HG03135 (cell line): ENCODE measurements around the gene LAMA3.
"Not testable (repeated sequence)": the region's sequence is repeated elsewhere in the genome, so short reads cannot be mapped to it uniquely, and the experiment has no call there.

Experiments
- ATAC-seq: cut with Tn5 transposase; IDR thresholded peaks from one replicate; pipeline ENCODE4 v1.9.1; 2021; ENCODE audit warnings: mild to moderate bottlenecking, moderate library complexity; ENCODE audit not compliant: unreplicated experiment

LAMA3 gene

GRCh38 chr18:23703057-23703986 is 14.1 kb downstream of the LAMA3 start:
- ATAC-seq, result no peak

GRCh38 chr18:23703987-23704384 is 14.7 kb downstream of the LAMA3 start:
- no peak for ATAC-seq

- no peak for ATAC-seq
Measured at GRCh38 chr18:23704806-23705205, 15.6 kb downstream of the LAMA3 start.

- ATAC-seq, result no peak
Measured at GRCh38 chr18:23706971-23707640, 17.9 kb downstream of the LAMA3 start.

GRCh38 chr18:23710068-23710527 is 20.8 kb downstream of the LAMA3 start:
- no peak for ATAC-seq

- no peak for ATAC-seq
Measured at GRCh38 chr18:23710946-23711345, 21.7 kb downstream of the LAMA3 start.

- no peak for ATAC-seq
Measured at GRCh38 chr18:23711426-23711825, 22.2 kb downstream of the LAMA3 start.

- no peak for ATAC-seq
Measured at GRCh38 chr18:23712445-23712844, 23.2 kb downstream of the LAMA3 start.

GRCh38 chr18:23714576-23714975 is 25.3 kb downstream of the LAMA3 start:
- no peak for ATAC-seq

GRCh38 chr18:23716079-23716478 is 26.8 kb downstream of the LAMA3 start:
- not testable (repeated sequence) for ATAC-seq

GRCh38 chr18:23716516-23716915 is 27.3 kb downstream of the LAMA3 start:
- no peak for ATAC-seq

GRCh38 chr18:23716966-23717365 is 27.7 kb downstream of the LAMA3 start:
- no peak for ATAC-seq

- ATAC-seq, result no peak
Measured at GRCh38 chr18:23718243-23718720, 29.0 kb downstream of the LAMA3 start.

- no peak for ATAC-seq
Measured at GRCh38 chr18:23718731-23719130, 29.5 kb downstream of the LAMA3 start.

GRCh38 chr18:23719634-23720201 is 30.5 kb downstream of the LAMA3 start:
- ATAC-seq, result no peak

GRCh38 chr18:23721696-23722480 is 32.6 kb downstream of the LAMA3 start:
- no peak for ATAC-seq

- no peak for ATAC-seq
Measured at GRCh38 chr18:23722646-23723045, 33.4 kb downstream of the LAMA3 start.

GRCh38 chr18:23723121-23723520 is 33.9 kb downstream of the LAMA3 start:
- no peak for ATAC-seq

GRCh38 chr18:23724681-23725080 is 35.4 kb downstream of the LAMA3 start:
- no peak for ATAC-seq

GRCh38 chr18:23725351-23725750 is 36.1 kb downstream of the LAMA3 start:
- ATAC-seq, result no peak
